IMR-90 (cell line): Measurements from ENCODE around the gene DISP2. TPM values are rescaled to one million over a fixed set of nuclear protein-coding genes. Genes with fewer than 3 reads are reported as not detected.

Source experiments
- ATAC-seq: fragments of 200-7000 bp; cut with Tn5 transposase; 2 replicates; pipeline ENCODE4 v1.9.1; 2020; ENCODE audit warnings: low read depth, mild to moderate bottlenecking, moderate library complexity
- BruUV-seq: library from RNA; stranded (reverse); fragments of 400-500 nt; replicated peaks from 2 replicates; lab custom pipeline; 2021; lab: Mats Ljungman, UMichigan
- CTCF ChIA-PET: fragments of 300-600 bp; formaldehyde crosslinking; extraction: SDS; loops from one replicate; lab custom pipeline; 2021; ENCODE audit warnings: antibody characterized with exemption; lab: Yijun Ruan, JAX
- POLR2A ChIA-PET: fragments of 300-600 bp; sonication (Branson Sonifier 250); formaldehyde crosslinking; loops from one replicate; lab custom pipeline; 2022; ENCODE audit warnings: antibody characterized with exemption; ENCODE audit not compliant: unreplicated experiment; lab: Charles Lee
- DNase-seq: peaks from one replicate; pipeline ENCODE4 v3.0.0; 2013
- H2AFZ ChIP-seq: replicated peaks from 2 replicates; pipeline ENCODE3; 2013; ENCODE audit warnings: low read length, mild to moderate bottlenecking; ENCODE audit not compliant: poor library complexity
- H2AK5ac ChIP-seq: 2 replicates; pipeline ENCODE4 v1.6.1; 2013; ENCODE audit warnings: low read depth, low read length, inconsistent platforms
- H2AK9ac ChIP-seq: replicated peaks from 2 replicates; pipeline ENCODE3; 2013; ENCODE audit warnings: mild to moderate bottlenecking, low read depth, low read length, moderate library complexity; ENCODE audit not compliant: poor library complexity
- H2BK120ac ChIP-seq: 2 replicates; pipeline ENCODE4 v1.6.1; 2013; ENCODE audit warnings: low read depth, low read length, inconsistent platforms
- H2BK15ac ChIP-seq: 3 replicates; pipeline ENCODE4 v1.6.1; 2013; ENCODE audit warnings: low read depth, low read length, inconsistent platforms
- H2BK20ac ChIP-seq: 2 replicates; pipeline ENCODE4 v1.6.1; 2013; ENCODE audit warnings: low read depth, mild to moderate bottlenecking, inconsistent platforms, low read length, moderate library complexity
- H2BK5ac ChIP-seq: 2 replicates; pipeline ENCODE4 v1.6.1; 2013; ENCODE audit warnings: mild to moderate bottlenecking, low read depth, low read length, inconsistent platforms; ENCODE audit not compliant: poor library complexity, severe bottlenecking
- H3K14ac ChIP-seq: replicated peaks from 2 replicates; pipeline ENCODE4 v1.6.1; 2013; ENCODE audit warnings: low read depth, low read length, inconsistent platforms
- H3K18ac ChIP-seq: 2 replicates; pipeline ENCODE4 v1.6.1; 2013; ENCODE audit warnings: low read depth, low read length, control low read depth
- H3K23ac ChIP-seq: 2 replicates; pipeline ENCODE4 v1.6.1; 2013; ENCODE audit warnings: low read depth, low read length, inconsistent platforms
- H3K27ac ChIP-seq: 2 replicates; pipeline ENCODE4 v1.5.1; 2013; ENCODE audit warnings: mild to moderate bottlenecking, control low read depth, low read length; ENCODE audit not compliant: insufficient read depth
- H3K27me3 ChIP-seq: 2 replicates; pipeline ENCODE4 v1.6.1; 2013; ENCODE audit warnings: low read length; ENCODE audit not compliant: control insufficient read depth, insufficient read depth
- H3K36me3 ChIP-seq: 2 replicates; pipeline ENCODE4 v1.6.1; 2013; ENCODE audit warnings: low read length, mixed read lengths; ENCODE audit not compliant: control insufficient read depth, insufficient read depth
- H3K4ac ChIP-seq: 2 replicates; pipeline ENCODE4 v1.6.1; 2013; ENCODE audit warnings: low read depth, low read length, inconsistent platforms
- H3K4me1 ChIP-seq: 2 replicates; pipeline ENCODE4 v1.6.1; 2013; ENCODE audit warnings: low read length, mixed read lengths; ENCODE audit not compliant: control insufficient read depth, insufficient read depth
- H3K4me2 ChIP-seq: 2 replicates; pipeline ENCODE4 v1.6.1; 2013; ENCODE audit warnings: low read depth, mild to moderate bottlenecking, control low read depth, low read length, moderate library complexity
- H3K4me3 ChIP-seq: 2 replicates; pipeline ENCODE4 v1.5.1; 2013; ENCODE audit warnings: low read depth, mild to moderate bottlenecking, control low read depth, low read length, moderate library complexity; ENCODE audit not compliant: insufficient read depth
- H3K56ac ChIP-seq: 2 replicates; pipeline ENCODE4 v1.6.1; 2013; ENCODE audit warnings: low read length, inconsistent platforms; ENCODE audit not compliant: insufficient read depth; ENCODE audit errors: extremely low read depth
- H3K79me1 ChIP-seq, 2 experiments: 2 replicates each; pipeline ENCODE4 v1.6.1; 2013; ENCODE audit warnings: low read length in 2 of 2, inconsistent platforms in 1 of 2, low read depth in 1 of 2
- H3K9ac ChIP-seq: 2 replicates; pipeline ENCODE4 v1.6.1; 2013; ENCODE audit warnings: low read depth, low read length, control low read depth
- H3K9me1 ChIP-seq: 2 replicates; pipeline ENCODE4 v1.6.1; 2013; ENCODE audit warnings: low read length, inconsistent platforms; ENCODE audit not compliant: insufficient read depth
- H3K9me3 ChIP-seq: 2 replicates; pipeline ENCODE4 v1.6.1; 2013; ENCODE audit warnings: low read length; ENCODE audit not compliant: control insufficient read depth, insufficient read depth
- H4K20me1 ChIP-seq: 2 replicates; pipeline ENCODE4 v1.6.1; 2013; ENCODE audit warnings: low read length, inconsistent platforms; ENCODE audit not compliant: insufficient read depth
- H4K5ac ChIP-seq: 2 replicates; pipeline ENCODE4 v1.6.1; 2013; ENCODE audit warnings: mild to moderate bottlenecking, low read depth, low read length, control low read depth
- H4K8ac ChIP-seq, 2 experiments: 2 replicates each; pipeline ENCODE4 v1.6.1; 2013; ENCODE audit warnings: low read depth in 2 of 2, low read length in 2 of 2, control low read depth in 1 of 2, inconsistent platforms in 1 of 2
- H4K91ac ChIP-seq: 2 replicates; pipeline ENCODE4 v1.6.1; 2013; ENCODE audit warnings: low read depth, low read length, inconsistent platforms; ENCODE audit not compliant: insufficient read depth
- CHD1 ChIP-seq: IDR thresholded peaks from 2 replicates; pipeline ENCODE4 v1.6.1; 2012; ENCODE audit warnings: low read depth, low read length, improper control_type of control experiment
- WGBS, 2 experiments: methylation state at CpG; one replicate each; pipeline versions ENCODE4 v1.1.5 to v1.1.7; 2013; ENCODE audit warnings: missing lambda C conversion rate in 2 of 2; ENCODE audit not compliant: insufficient read length in 1 of 2; ENCODE audit errors: extremely low coverage in 2 of 2; 5-methylcytosine and 5-hydroxymethylcytosine counted together
- dilution Hi-C: fragments of 300-500 bp; cut with HindIII; formaldehyde crosslinking; loops from one replicate; pipeline ENCODE4 v1.14.3; 2018; ENCODE audit warnings: low sequenced_read_pairs; ENCODE audit not compliant: unreplicated experiment
- in situ Hi-C: fragments of 300-500 bp; cut with MboI; formaldehyde crosslinking; loops from 3 replicates; pipeline ENCODE4 v1.14.3; 2019; ENCODE audit warnings: low sequenced_read_pairs, inconsistent platforms, mixed read lengths
- intact Hi-C: fragments of 100-400 bp; cut with micrococcal nuclease; formaldehyde crosslinking; loops from 2 replicates; pipeline ENCODE4 v1.10.0; 2022
- polyA plus RNA-seq, 3 experiments: library from polyadenylated mRNA; depleted of rRNA; stranded (reverse); fragments of >200 nt; gene quantifications; 2 replicates each; pipeline ENCODE4 v1.2.3, GENCODE V29; 2012; ENCODE audit warnings: low replicate concordance in 1 of 3
- total RNA-seq: library from RNA; depleted of rRNA; stranded (reverse); fragments of >200 nt; gene quantifications from 2 replicates; pipeline ENCODE4 v1.2.3, GENCODE V29; 2012

The DISP2 gene
- total and polyA plus RNA-seq, 2 of the 4 experiments (the other 2 are of a cell fraction) = 0.34 to 0.36 TPM

DNA sequence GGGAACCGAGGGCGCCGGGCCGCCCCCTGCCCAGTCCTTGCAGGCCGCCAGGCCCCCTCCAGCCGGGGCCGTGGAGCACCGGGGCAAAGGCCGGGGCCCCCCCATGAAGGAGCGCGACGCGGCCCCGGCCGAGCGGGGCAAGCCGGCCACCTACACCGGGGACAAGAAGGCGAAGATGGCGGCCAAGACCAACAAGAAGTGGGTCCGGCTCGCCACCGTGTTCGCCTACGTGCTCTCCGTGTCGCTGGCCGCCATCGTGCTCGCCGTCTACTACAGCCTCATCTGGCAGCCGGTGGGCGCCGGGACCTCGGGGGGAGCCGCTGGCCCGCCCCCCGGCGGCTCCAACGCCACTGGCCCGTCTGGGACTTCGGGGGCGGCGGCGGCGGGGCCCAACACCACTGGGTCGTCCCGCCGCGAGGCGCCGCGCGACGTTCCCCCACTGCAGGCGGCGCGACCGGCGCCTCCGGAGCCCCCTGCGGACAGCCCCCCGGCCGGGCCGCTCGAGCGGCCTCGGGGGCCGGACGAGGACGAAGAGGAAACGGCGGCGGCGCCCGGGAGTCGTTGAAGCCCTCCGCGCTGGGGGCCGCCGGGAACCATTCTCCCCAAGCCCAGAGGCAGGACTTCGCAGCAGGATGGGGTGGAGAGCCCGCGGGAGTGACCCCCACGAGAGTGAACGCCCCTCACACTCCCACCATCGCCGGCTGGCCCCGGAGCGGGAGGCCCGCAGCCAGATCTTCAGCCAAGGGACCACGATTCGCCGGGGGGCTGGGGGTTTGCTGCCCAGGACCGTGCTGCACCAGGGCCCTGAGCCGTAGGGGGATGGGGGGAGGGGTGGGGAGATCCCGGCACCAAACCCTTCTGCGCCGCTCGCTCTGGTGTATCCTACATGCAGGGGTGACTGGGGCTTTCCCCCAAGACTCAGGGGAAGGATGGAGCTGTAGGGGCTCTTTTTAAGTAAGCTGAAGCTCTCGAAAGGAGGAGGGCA, 33.8 kb upstream of the DISP2 start:
- ChIA-PET POLR2A (interaction anchor here (0.6 kb wide), 1 partner anchor 58 kb away, joined by 3 read pairs; the partner anchor contains the start of gene KNSTRN), CTCF (interaction anchor here (1.1 to 1.7 kb wide), 3 partner anchors 14 to 45 kb away, joined by 3 to 4 read pairs (median 4); no protein-coding TSS in a partner anchor)
- H3K36me3 ChIP-seq = no peaks in the 10 kb centered on the region
- peak overlapping the region; percentile 0 for H2AK5ac ChIP-seq
- dilution Hi-C loops (no loop called here), intact Hi-C loops (loop anchor here (1.0 to 5.0 kb wide), 2 partner anchors 83 to 98 kb away; partner anchors contain the start of gene IVD), in situ Hi-C loops (loop anchor here (5.0 kb wide), 1 partner anchor 98 kb away; no protein-coding TSS in a partner anchor)
- 0 out of 2 replicates have a peak, but pooled peaks cover 12% of the 10 kb centered on the region for H4K20me1 ChIP-seq
- WGBS, 2 experiments = 0% methylated on average over 18 of the region's 101 CpGs; no CpG with 5 or more reads in 1 of the 2 experiments
- peak overlapping the region; percentile 75 for H2AFZ ChIP-seq
- no peaks in the 10 kb centered on the region for H3K9me3 ChIP-seq
- peak overlapping the region; percentile 69 for H3K23ac ChIP-seq
- peak overlapping the region; percentile 89 for H3K4me3 ChIP-seq
- H3K56ac ChIP-seq = peak overlapping the region; percentile 42; the same call in 1 of the 2 replicates
- BruUV-seq = no TSS peak
- H3K9me1 ChIP-seq = peaks cover 11% of the 10 kb centered on the region
- peak overlapping the region; percentile 82 for H3K9ac ChIP-seq
- peaks cover 2% of the 10 kb centered on the region for H3K27me3 ChIP-seq
- H2BK20ac ChIP-seq = no peak overlapping the region
- peak overlapping the region; percentile 74; the same call in 1 of the 2 replicates for H3K27ac ChIP-seq
- H4K8ac ChIP-seq = peak overlapping the region in 1 of 2 experiments; percentile 37; a peak in 2 of 4 replicates
- TF ChIP-seq CHD1 = no peak
- H4K91ac ChIP-seq = peak overlapping the region; percentile 23
- H2BK5ac ChIP-seq = peak overlapping the region; percentile 70
- H3K4me1 ChIP-seq = peaks cover 30% of the 10 kb centered on the region
- 0 out of 2 replicates have a peak overlapping the region, but pooled peaks have one; percentile 1 for H2BK120ac ChIP-seq
- ATAC-seq (peak; percentile 2), DNase-seq (no peak)
- H2BK15ac ChIP-seq = no peak overlapping the region
- H2AK9ac ChIP-seq = peak overlapping the region; percentile 57
- peak overlapping the region; percentile 38 for H3K4ac ChIP-seq
- H3K18ac ChIP-seq = no peak overlapping the region
- H3K14ac ChIP-seq = peak overlapping the region; percentile 69; the same call in 1 of the 2 replicates
- peak overlapping the region; percentile 97 for H3K4me2 ChIP-seq
- peaks cover 30 to 41% of the 10 kb centered on the region in 2 experiments for H3K79me1 ChIP-seq
- no peak overlapping the region for H4K5ac ChIP-seq
